Measurements from ENCODE around the gene PHRF1. TPM values are rescaled to one million over a fixed set of nuclear protein-coding genes. Genes with fewer than 3 reads are reported as not detected.

Gene PHRF1
- total and polyA plus RNA-seq, 9 of the 15 experiments (the other 6 are each of a cell fraction or from before 2014, with no cell fraction given): 0.07 to 37.2 (median 7.7) TPM

- Histone ChIP-seq H3K27ac (ENCODE audit: extremely low read depth, low read depth, low read length) (peak overlapping the region; percentile 56; the same call in 1 of the 3 replicates), H3K4me2 (ENCODE audit: insufficient read depth, low read length) (no peak overlapping the region), H3K27me3 (ENCODE audit: control insufficient read depth in 2 of 2, insufficient read depth in 2 of 2, low read length in 2 of 2) (no peaks in the 10 kb centered on the region), H2AFZ (ENCODE audit: low read depth, low read length) (no peak overlapping the region), H3K9me1 (ENCODE audit: control insufficient read depth, insufficient read depth, low read length) (no peaks in the 10 kb centered on the region), H3K4me3 (no peak overlapping the region), H3K9ac (ENCODE audit: insufficient read depth in 1 of 2, low read depth in 2 of 2, low read length in 2 of 2) (peak overlapping the region in 1 of 2 experiments; percentile 75; a peak in 1 of 4 replicates), H3K9me3 (replicated peaks; ENCODE audit: control insufficient read depth, insufficient read depth, low read depth, low read length) (no peaks in the 10 kb centered on the region), H4K20me1 (replicated peaks; ENCODE audit: control insufficient read depth, insufficient read depth, low read length) (peaks cover 17% of the 10 kb centered on the region), H3K79me2 (ENCODE audit: control insufficient read depth, insufficient read depth, low read length) (peaks cover 9% of the 10 kb centered on the region; the same call in 1 of the 3 replicates), H3K4me1 (replicated peaks in 1 of 2; ENCODE audit: control insufficient read depth in 2 of 2, insufficient read depth in 2 of 2, low read length in 2 of 2) (peaks cover 8 to 76% of the 10 kb centered on the region in 2 experiments), H3K36me3 (ENCODE audit: control insufficient read depth, insufficient read depth, low read length) (peaks cover 85% of the 10 kb centered on the region; the same call in 2 of the 3 replicates)
- TF ChIP-seq CBFA2T2 (conservative IDR thresholded peaks at IDR 0.05): no peak
- TF ChIP-seq POLR2A (conservative IDR thresholded peaks at IDR 0.05): 0 out of 2 replicates have a peak, but pooled peaks have one; percentile 43
- TF ChIP-seq POLR2G (IDR thresholded peaks at IDR 0.05; ENCODE audit: low read depth, low read length): peak; percentile 13
- TF ChIP-seq E2F6 (IDR thresholded peaks at IDR 0.05; ENCODE audit: borderline replicate concordance in 1 of 2, extremely low read depth in 1 of 2, insufficient read depth in 1 of 2, insufficient read length in 1 of 2, low read depth in 1 of 2, low read length in 1 of 2, poor library complexity in 1 of 2, severe bottlenecking in 1 of 2): peak in 1 of 2 experiments; percentile 32
- peak; percentile 40 to 47 (median 41) for TF ChIP-seq CTCF (IDR thresholded peaks at IDR 0.05 in 2 of 3, conservative IDR thresholded peaks at IDR 0.05 in 1 of 3; ENCODE audit: insufficient read depth in 2 of 3, low read depth in 1 of 3, low read length in 3 of 3)
- TF ChIP-seq ZNF24 (IDR thresholded peaks at IDR 0.05): no peak
- no peak for TF ChIP-seq ELF2 (CRISPR knock-in tag; IDR thresholded peaks at IDR 0.05)
- ATAC-seq: no peak
- FAIRE-seq: no peak
- CTCF ChIA-PET (ENCODE audit: low intra/inter-chr PET ratio): no interaction called here
- no TSS peak for BruUV-seq (replicated peaks)
- no peak for DNase-seq (ENCODE audit: extremely low read depth in 1 of 4, low spot score in 3 of 4)
- in situ Hi-C loops (cut with MboI) (no loop called here), intact Hi-C loops (cut with micrococcal nuclease) (loop anchor here (10.0 kb wide), 1 partner anchor 58 kb away; no protein-coding TSS in a partner anchor)
- WGBS (ENCODE audit: insufficient coverage, low coverage, missing lambda C conversion rate): 78% methylated on average over 20 of the region's 27 CpGs
- POLR2A ChIA-PET: interaction anchor here (0.8 to 0.9 kb wide), 2 partner anchors 27 to 37 kb away, joined by 3 to 6 read pairs; no protein-coding TSS in a partner anchor
Observed at GRCh38 chr11:612201-612960, 36.1 kb downstream of the PHRF1 start.

Measured in K562 (cell line).